Eye (tissue), 1 donor: ENCODE results near the gene TRAF6.
"Not testable (repeated sequence)": the region's sequence is repeated elsewhere in the genome, so short reads cannot be mapped to it uniquely, and the experiment has no call there.

Experiments
- DNase-seq: peaks from one replicate; pipeline ENCODE4 v3.0.0-alpha.2; 2015

Gene TRAF6

DNA sequence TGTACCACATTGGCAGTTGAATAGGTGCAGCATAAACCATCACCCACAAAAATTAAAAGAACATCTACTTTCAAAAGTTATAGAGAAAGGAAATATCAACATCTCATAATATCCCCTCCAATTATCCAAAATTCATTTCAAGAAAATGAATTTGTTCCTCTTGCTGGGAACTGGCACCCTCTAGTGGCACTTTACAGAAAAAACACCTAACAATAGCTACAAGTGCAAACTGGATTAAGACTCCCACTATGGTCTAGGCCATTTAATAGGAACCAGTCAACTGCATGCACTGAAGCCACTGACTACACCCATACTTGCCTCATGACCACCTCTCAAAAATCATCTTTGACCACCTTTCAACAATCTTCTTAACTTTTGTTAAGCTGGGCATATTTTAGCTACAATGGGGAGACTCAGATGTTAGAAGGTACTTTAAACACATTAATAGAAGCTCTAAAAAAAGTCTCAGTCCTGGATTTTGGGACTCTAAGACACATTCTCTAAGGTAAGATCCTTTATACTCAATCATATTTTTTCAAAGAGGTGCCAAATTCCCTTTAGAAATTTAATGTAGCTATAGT, 17.3 kb downstream of the TRAF6 start:
- peak; percentile 76 for DNase-seq

DNA sequence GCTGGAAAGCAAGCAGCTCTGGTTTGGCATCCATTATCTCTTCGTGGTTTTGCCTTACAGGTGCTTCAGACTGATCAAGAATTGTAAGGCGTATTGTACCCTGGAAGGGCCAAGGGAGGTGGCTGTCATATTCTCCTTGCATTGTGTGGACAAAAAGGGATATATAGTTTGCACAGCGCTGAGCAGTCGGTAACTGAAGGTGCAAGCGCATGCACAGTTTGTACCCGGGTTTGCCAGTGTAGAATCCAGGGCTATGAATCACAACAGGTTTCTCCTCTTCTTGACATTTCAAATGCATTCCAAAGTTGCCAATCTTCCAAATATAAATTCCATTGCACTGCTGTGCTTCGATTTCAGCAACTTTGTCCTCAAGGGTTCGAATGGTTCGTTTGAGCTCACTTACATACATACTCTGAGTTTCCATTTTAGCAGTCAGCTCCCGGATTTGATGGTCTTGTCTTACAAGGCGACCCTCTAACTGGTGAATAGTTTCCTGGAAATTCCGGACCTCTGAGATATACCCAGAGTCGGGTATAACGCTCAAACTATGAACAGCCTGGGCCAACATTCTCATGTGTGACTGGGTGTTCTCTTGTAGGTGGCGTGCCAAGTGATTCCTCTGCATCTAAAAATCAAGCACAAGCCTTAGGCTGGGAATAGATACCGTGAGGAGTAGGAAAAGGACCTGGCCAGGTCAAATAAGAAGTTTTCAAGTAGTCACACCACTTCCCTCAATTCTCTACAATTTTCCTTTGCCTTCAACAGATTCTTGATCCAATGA, 19.9 kb downstream of the TRAF6 start:
- no peak for DNase-seq

DNA sequence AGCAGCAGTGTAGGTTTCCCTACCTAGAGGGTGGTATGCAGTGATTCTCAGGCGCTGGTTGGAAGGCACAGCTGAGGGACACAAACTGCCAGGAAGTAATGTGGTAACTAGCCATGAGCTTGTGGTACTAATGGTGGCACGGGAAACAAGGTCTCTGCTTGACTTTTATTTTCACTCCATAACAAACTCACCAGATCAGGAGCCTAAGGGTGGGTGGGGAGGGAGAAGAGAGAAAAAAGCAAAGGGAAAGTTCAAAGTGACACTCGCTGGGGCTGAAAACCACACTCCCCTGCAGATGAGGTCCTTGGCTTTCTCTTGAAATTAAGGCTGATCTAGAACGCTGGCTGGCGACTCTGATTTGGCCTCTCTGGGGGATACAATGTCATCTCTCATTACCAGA, 22.0 kb downstream of the TRAF6 start:
- DNase-seq, result no peak

DNA sequence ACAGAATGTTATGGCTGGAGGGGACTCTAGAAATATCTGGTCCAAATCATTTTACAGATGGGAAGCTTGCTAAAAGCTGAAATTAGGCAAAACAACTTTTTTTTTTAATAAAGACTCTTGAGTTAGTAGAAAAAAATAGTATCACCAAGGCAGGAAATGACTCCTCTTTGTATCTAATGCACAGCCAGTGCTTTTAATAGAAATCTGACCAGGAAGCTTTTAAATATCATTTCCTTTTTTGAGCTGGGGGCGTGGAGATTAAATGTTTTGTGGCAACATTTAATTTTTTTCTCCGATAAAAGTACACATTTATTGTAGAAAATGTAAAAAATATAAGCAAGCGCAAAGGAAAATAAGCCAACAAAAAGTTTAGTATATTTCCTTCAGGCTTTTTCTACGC, 22.5 kb downstream of the TRAF6 start:
- DNase-seq, result no peak

DNA sequence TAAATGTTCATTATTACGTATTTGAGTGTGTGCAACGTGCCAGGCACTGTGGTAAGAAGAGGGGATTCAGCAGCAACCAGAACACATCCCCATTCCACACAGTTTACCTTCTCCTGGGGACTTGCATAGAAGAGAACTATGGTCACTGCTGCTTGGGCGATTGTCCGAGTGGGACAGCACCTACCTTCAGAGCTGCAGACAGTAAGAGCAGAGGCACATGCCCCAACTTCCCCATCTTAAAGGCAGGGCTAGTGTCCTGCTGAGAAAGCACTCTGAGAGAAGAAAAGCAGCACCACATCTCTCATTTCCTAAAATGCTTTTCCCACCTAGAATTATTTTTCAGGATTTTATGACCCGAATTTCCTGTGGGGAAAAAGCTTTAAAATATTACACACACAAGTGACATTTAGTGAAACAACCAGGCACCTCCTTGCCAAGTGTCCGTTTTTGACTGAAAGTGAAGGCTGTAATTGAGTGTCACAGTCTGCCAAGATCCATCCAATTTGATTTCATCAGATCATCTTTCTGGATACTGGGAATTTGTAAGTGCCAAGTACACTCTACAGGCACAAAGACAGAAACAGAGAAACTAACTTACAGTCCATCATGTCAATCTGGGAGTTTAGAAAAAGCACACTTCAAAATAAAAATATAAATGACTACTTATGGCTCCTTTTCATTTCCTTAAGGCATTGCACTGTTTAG, 24.6 kb downstream of the TRAF6 start:
- DNase-seq, result no peak

DNA sequence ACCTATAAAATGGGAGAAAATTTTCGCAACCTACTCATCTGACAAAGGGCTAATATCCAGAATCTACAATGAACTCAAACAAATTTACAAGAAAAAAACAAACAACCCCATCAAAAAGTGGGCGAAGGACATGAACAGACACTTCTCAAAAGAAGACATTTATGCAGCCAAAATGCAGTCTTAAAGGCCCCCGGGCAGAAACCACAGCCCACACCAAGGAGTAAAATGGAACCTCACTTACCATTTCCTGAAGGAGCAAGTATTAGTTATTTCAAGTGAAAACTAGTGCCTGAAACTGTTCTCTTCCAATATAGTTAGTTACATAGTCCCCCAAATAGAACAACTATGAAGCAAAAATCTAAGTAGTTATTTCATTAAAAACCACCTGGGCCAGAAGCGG, 27.0 kb downstream of the TRAF6 start:
- DNase-seq, result not testable (repeated sequence)

DNA sequence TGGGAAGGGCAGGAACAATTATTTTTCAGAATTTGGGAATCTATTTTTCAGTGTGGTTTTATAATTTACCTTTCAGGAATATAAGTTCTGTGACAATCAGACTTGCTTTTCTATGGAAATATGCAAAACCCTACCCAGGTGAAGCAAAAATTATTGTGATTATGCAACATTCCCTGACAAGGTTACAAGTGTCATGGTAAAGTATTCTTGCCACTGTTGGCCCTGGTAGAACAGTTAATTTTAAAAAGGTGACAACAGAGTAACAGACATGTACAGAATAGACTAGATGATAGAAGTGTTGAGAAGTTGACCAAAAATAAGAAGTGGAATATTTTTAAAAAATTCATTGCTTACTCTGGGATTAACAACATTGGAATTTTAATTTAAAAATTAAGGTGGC, 29.2 kb downstream of the TRAF6 start:
- no peak for DNase-seq

DNA sequence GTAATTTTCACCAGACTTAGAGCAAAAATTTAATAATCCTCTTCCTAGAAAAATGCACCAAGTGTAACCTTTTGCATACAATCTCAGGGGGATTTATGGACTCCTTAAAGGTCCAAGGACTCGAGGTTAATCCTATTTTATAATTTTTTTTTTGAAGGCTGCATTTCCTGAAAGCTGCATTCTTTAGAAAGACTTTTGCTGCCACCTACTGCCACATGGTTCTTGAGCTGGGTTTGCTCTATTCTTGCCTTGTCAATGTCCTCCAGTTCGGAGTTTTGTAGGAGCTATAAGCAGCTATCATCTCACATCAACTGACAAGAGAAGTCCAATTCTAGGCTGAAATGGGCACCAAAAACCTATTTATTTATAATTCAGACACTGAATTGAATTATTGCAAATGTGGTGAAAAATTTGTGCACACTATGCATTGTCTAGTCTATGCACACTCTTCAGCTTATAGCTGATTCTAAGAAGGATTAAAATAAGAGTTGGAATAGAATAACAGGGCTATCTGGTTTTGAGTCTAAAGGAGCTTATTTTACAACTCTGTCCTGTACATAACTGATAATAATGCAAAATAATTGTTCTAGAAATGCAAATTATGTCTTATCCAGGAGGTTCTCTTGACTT, 31.3 kb downstream of the TRAF6 start:
- DNase-seq, result peak; percentile 91

DNA sequence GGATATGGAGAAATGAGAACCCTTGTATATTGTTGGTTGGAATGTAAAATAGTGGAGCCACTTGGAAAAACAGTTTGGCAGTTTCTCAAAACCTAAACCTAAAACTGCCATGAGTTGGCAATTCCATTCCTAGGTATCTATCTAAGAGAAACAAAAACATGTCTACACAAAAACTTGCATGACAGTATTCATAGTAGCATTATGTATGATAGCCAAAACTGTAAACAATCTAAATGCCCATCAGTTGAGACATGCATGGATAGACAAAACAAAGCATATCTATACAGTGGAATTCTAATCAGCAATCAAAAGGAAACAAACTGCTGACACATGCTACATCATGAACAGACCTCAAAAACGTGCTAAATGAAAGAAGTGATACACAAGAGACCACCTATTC, 34.9 kb downstream of the TRAF6 start:
- DNase-seq, result no peak

DNA sequence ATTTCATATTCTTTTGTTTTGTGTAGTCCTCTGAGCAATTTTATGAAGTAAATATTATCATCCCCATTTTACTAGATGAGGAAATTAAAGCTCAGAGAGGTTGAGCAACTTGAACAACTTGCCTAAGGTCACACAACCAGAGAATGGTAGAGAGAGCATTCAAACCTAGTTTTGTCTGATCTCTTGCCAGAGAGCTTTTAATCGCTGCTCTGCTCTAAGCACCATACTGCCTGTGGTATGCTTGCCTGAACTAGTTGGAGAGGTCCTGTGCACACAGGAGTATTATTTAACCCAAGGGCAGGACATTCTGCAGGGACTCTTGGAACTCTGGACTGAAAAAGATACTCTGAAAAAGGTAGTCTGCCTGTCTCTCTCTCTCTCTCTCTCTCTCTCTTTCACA, 38.5 kb downstream of the TRAF6 start:
- DNase-seq, result no peak

DNA sequence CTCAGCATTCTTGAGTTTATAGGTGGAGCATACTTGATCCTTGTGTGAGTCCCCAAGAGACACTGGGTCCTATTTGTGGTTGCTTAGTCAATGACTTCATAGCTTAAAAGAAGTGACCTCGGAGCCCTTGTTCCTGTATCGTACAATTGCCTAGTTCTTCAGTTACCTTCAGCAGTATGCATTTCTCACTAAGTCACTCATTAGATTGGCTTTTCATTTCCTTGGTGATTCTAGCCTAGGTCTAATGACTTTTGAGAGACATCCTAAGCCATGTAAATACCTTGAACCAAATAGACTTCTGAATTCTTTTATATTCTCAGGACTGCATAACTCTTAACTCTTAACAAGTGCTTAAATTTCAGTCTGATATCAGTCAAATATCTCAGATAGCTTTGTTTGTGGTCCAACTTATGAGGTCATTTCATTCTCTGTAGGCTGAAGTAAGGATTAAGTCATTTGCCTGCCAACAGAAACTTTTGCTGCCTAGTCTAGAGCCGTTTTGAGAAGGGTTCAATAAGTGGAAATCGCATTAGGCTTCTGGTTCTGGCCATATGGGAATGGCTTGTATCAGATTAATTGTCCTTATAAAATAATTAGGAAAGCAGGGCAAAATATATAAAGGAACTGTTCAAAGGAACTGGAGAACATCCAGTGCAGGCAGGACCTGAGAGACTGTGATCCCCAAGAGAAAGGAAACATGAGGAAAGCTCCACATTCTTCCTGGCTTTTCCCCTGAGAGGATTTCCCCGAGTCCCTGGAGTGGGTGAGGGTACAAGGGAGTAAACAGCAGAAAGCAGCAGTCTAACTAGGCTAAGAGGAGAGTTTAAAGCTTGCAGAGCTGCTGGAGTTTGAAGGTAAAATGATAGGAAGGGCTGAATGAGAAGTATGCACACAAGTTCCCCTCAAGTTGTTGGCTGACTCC, 39.9 kb downstream of the TRAF6 start:
- peak; percentile 39 for DNase-seq

DNA sequence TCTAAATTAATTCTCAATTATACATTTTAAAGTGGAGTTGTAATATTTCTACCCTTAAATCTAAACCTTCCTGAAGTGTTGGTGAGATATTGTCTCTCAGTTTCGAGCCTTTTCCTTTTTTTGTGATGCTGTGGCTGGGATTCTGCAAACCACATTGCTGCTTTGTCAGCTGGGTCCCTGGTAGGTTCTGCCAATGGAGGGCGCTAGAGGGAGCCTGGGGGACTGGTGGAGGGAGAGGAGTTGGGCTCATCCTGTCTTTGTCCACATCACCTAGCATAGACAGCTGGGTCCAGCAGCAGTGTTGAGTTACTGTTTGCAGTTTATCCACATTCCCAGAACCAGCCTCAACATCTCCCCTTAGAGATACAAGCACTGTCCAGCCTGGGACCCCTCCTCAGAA, 41.0 kb downstream of the TRAF6 start:
- no peak for DNase-seq

DNA sequence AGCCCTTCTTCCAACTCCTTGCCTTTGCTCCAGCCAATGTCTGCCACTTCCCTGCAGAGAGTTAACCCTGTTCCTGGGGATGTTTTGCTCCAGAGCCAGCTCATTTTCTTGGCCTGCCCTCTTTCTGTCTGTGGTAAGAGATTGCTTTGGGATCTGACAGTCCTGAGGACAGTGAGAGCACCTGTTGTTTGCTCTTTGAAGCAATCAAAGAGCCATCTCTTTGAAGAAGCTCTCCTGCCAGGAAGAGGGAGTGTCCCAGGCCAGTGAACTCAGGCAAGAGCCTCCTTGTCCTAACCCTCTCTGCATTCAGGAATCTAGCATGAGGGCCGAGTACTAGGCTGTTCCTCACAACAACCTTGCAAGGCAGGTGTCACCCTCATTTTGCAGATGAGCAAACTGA, 42.2 kb downstream of the TRAF6 start:
- no peak for DNase-seq

DNA sequence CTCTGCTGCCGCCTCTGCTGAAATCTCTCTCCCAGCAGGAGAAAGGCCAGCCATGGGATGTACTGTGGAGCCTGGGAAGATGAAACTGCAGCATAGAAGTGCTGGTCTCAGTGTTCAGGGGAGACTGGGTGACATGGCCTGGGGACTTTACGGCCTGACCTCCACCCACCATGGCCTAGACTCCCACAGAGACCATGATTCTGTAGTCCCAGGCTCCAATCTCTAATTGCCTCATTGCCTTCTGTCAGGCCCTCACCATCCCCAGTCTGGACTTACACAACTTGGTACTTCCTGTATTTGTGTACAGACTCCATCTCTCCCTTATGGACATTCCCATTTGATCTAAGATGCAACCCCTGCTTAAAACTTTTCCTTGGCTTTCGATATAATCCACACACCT, 43.1 kb downstream of the TRAF6 start:
- DNase-seq, result no peak

DNA sequence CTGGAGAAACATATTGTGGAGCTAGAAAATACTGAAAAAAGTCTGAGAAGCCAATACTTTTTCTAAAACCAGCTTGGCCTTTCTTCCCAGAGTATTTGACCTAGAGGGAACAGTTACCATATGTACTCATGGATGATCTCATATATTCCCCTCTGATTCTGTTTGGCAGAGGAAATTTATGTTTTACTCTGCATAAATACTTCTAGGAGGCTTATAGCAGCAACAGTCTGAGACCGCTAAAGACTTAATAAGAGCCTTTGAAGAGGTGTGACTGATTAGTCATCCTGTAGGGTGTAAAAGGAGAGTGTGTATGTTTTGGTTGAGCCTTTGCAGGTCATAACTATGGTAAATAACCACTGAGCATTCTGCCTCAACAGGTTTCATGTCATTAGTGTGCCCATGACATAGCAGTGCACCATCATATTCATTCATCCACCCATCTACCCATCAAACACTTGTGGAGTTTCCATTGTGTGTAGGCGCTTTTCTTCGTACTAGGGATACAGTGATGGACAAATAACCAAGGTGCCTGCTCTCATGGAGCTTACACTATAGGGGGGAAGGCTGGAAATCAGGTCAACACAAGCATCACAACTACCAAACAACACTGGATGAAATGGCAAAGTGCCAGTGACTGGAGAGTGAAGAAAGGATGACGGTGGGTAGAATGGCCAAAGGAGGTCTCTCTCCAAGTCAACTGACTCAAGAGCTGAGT, 44.5 kb downstream of the TRAF6 start:
- DNase-seq, result no peak

DNA sequence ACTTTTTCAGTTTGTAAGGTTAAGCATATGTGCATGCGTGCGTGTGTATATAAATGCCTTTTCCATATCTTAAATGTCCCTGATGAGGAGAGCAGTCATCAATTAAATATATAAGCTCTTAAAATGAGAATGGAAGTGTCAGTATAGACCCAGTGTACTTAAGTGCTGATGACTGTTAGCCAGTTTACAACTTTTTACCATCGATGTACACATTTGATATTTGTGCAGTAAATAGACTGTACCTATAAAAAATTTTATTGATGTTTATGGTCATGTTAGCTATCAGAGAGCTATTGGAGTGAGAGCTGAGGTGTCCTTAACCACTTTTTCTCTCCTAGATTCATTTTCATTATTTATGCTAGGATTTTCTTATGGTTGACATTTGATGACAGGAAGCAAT, 45.4 kb downstream of the TRAF6 start:
- DNase-seq, result no peak

DNA sequence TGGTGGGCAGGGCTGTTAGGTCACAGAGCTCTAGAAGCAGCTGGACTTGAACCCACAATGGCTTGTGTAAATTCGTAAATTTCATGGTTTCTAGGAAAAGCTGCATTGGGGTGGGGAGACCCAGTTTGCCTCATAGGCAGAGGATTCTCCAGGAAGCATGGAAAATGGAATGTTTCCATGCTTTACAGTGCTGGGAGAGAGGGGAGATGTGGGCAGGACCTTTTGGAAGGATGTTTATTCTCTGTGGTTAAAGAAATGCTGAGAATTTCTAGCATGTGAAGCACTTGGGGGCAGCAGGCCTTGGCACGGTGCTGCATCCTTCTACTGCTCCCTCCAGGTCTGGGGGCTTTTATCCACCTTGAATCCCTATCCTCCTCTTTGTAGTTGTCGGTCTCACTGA, 46.3 kb downstream of the TRAF6 start:
- DNase-seq, result no peak

DNA sequence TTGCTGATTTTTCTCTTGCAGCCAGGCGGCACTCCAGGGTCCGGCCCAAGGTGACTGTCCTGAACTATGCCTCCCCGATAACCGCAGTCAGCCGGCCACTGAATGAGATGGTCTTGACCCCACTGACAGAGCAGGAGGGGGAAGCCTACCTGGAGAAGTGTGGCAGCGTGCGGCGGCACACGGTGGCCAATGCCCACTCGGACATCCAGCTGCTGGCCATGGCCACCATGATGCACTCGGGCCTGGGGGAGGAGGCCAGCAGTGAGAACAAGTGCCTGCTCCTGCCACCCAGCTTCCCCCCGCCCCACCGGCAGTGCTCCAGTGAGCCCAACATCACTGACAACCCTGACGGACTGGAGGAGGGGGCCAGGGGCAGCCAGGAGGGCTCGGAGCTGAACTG, 47.8 kb downstream of the TRAF6 start:
- DNase-seq, result no peak

DNA sequence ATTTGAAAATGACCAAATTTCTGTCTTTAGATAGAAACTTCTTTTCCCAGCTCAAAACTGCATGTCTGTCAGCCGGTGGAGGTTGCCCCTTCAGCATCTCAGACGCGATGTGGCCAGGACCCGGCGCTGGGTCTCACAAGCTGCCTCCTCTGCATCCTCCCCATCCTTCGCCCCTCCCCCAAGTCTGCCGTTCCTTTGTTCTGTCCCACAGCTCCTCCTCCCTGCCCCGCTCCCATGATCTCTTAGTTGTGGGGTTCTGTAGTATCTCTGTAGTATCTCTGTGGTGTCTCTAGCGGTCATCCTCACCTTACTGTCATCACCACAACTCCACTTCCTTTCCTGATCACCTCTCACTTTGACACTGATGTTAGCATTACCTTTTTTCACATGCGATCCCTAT, 49.9 kb downstream of the TRAF6 start:
- peak; percentile 38 for DNase-seq

DNA sequence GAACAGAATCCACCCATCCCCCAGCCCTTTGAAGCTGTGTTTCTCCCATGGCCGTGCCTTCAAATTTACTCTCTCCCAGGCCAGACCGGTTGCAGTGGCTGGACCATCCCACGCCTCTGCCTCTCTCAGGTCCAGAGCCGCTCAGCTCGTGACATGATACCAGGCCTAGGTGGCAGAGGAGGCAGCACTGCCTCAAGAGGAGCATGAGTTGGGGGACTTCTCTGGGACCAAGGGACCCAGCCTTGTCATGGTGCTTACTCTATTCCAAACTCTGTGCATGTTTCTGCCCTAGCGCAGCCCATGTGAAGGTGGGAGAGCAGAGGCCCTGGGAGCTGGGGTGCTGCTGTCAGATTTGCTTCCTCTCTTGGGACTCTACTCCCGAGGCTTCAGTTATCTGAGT, 51.0 kb downstream of the TRAF6 start:
- no peak for DNase-seq

DNA sequence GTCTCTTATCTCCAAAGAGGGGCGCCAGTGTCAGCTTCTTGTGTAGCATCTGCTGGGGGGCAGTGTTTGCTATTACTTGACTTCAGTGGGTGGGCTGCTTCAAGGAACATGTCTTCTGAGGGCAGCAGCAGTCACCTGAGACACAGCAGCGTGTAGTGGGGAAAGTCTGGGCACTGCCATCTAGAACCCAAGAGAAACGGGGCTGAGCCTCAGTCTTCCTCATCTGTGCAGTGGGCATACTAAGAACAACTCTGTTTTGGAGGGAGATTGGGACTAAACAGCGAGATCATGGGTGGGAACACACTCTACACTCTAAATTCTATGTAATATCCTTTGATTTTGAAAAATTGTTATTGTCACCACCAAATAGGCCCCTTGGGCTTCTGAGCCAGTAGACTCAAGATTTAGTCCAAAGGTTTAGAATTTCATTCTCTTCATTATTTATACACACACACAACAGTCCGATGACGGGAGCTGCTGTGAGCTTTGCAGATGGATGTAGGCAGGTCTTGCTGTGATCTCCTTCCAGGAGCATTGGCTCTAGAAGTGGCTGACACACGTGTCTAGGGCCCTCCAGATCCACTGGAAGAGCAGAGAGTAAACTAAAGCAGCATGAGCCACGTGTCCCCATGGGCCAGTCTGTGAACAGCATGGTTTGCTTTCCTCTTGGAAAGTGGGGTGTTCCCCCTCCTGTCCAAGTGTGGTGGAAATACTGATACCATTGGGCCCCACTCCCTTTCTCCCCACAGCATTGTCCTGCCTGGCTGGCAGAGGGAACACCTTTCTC, 51.8 kb downstream of the TRAF6 start:
- DNase-seq, result no peak
